Thoracic aorta endothelial cell (primary cell): ENCODE results near the gene BDH2. TPM values are rescaled to one million over a fixed set of nuclear protein-coding genes. Genes with fewer than 3 reads are reported as not detected.

Source experiments
- total RNA-seq: library from RNA; depleted of rRNA; stranded (reverse); fragments of >200 nt; gene quantifications from 2 replicates; pipeline ENCODE4 v1.2.3, GENCODE V29; 2012

BDH2 gene
- total RNA-seq = 25.5 and 28.1 TPM in 2 replicates

GRCh38 chr4:103099691-103100392 is at the start of gene BDH2:
TSS of gene BDH2 (minus strand) at chr4:103099834. CDS start at chr4:103096254, 3,580 bp downstream.

GRCh38 chr4:103076747-103077347 is 22.8 kb downstream of the BDH2 start, which contains the start of gene SLC9B2:
TSS of gene SLC9B2 (minus strand) at chr4:103076761. CDS start at chr4:103067550, 9,211 bp downstream.

Other genes with a start within 250 kb of the BDH2 start
- 30.2 and 35.3 TPM in 2 replicates for gene CISD2, start 230.8 kb downstream of the BDH2 start, total RNA-seq
- 0.22 and 0.27 TPM in 2 replicates for gene SLC9B1, start 80.1 kb downstream of the BDH2 start, total RNA-seq
- 31.6 and 41.5 TPM in 2 replicates for gene SLC9B2, start 23.1 kb downstream of the BDH2 start, total RNA-seq
- gene CENPE, start 98.5 kb upstream of the BDH2 start, total RNA-seq = 49.7 and 72.2 TPM in 2 replicates